ENCODE measurements around the gene ELAPOR2.
"Not testable (repeated sequence)": the region's sequence is repeated elsewhere in the genome, so short reads cannot be mapped to it uniquely, and the experiment has no call there.

DNA sequence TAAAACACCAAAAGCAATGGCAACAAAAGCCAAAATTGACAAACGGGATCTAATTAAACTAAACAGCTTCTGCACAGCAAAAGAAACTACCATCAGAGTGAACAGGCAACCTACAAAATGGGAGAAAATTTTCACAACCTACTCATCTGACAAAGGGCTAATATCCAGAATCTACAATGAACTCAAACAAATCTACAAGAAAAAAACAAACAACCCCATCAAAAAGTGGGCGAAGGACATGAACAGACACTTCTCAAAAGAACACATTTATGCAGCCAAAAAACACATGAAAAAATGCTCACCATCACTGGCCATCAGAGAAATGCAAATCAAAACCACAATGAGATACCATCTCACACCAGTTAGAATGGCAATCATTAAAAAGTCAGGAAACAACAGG lies 14.7 kb downstream of the ELAPOR2 start:
- TF ChIP-seq, protein P1, sequence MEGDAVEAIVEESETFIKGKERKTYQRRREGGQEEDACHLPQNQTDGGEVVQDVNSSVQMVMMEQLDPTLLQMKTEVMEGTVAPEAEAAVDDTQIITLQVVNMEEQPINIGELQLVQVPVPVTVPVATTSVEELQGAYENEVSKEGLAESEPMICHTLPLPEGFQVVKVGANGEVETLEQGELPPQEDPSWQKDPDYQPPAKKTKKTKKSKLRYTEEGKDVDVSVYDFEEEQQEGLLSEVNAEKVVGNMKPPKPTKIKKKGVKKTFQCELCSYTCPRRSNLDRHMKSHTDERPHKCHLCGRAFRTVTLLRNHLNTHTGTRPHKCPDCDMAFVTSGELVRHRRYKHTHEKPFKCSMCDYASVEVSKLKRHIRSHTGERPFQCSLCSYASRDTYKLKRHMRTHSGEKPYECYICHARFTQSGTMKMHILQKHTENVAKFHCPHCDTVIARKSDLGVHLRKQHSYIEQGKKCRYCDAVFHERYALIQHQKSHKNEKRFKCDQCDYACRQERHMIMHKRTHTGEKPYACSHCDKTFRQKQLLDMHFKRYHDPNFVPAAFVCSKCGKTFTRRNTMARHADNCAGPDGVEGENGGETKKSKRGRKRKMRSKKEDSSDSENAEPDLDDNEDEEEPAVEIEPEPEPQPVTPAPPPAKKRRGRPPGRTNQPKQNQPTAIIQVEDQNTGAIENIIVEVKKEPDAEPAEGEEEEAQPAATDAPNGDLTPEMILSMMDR (IDR thresholded peaks at IDR 0.05; ENCODE audit: insufficient read depth, low read length), result not testable (repeated sequence)
- TF ChIP-seq REST (IDR thresholded peaks at IDR 0.05; ENCODE audit: insufficient replicate concordance, low read depth); POLR2AphosphoS5 (IDR thresholded peaks at IDR 0.05; ENCODE audit: low read depth); GABPA (IDR thresholded peaks at IDR 0.05; ENCODE audit: low read depth): not testable (repeated sequence)
